Chondrocyte (in vitro differentiated cells): Measurements from ENCODE around the gene CNOT1. TPM values are rescaled to one million over a fixed set of nuclear protein-coding genes. Genes with fewer than 3 reads are reported as not detected.
"Not testable (repeated sequence)": the region's sequence is repeated elsewhere in the genome, so short reads cannot be mapped to it uniquely, and the experiment has no call there.

ENCODE experiments used
- DNase-seq: peaks from one replicate; pipeline ENCODE4 v3.0.0; 2021; ENCODE audit warnings: mixed read lengths, low spot score
- H3K27ac Mint-ChIP-seq: one replicate; pipeline ENCODE4 v1.8.0; 2021; ENCODE audit warnings: mild to moderate bottlenecking, moderate library complexity, mixed read lengths; ENCODE audit not compliant: unreplicated experiment
- H3K27me3 Mint-ChIP-seq: 2 replicates; pipeline ENCODE4 v1.8.0; 2021; ENCODE audit warnings: low read depth, mixed read lengths
- H3K36me3 Mint-ChIP-seq: 2 replicates; pipeline ENCODE4 v1.8.0; 2021; ENCODE audit warnings: low read depth, mixed read lengths
- H3K4me1 Mint-ChIP-seq: 2 replicates; pipeline ENCODE4 v1.8.0; 2021; ENCODE audit warnings: low read depth, mild to moderate bottlenecking, mixed read lengths
- H3K4me3 Mint-ChIP-seq: one replicate; pipeline ENCODE4 v1.8.0; 2021; ENCODE audit warnings: mild to moderate bottlenecking, moderate library complexity, mixed read lengths; ENCODE audit not compliant: unreplicated experiment
- H3K9me3 Mint-ChIP-seq: 2 replicates; pipeline ENCODE4 v1.8.0; 2021; ENCODE audit warnings: low read depth, mixed read lengths
- total RNA-seq: library from RNA; stranded (reverse); gene quantifications from 3 replicates; pipeline ENCODE4 v1.2.1, GENCODE V29; 2021
- TF ChIP-seq, protein P1 (sequence below): fragments of 200-600 bp; sonication (generic); IDR thresholded peaks from 2 replicates; pipeline ENCODE4 v1.5.0; 2021; ENCODE audit warnings: antibody characterized with exemption, mild to moderate bottlenecking, moderate library complexity

CNOT1 gene
- total RNA-seq, 1 donor from 2014 or later, result 89.3 TPM

DNA sequence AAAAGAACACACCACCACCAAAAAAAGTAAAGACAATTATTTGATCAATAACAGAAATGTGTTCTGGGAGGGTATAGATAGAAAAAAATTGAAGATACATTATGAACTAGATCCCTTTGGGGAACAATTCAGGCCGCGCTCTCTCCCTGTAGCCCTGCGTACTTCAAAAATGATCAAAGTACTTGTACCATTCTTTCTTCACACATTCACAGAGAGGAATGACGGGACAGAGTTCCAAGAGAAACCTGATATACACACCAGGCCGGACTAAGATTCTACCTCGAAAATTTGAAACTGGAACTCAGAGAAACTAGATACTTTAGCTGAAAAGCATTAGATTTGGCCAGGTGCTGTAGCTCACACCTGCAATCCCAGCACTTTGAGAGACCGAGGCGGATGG lies 50.0 kb downstream of the CNOT1 start:
- no peaks in the 10 kb centered on the region for H3K9me3 Mint-ChIP-seq
- H3K36me3 Mint-ChIP-seq, result peaks cover 39% of the 10 kb centered on the region
- H3K4me3 Mint-ChIP-seq, result no peak overlapping the region
- no peak for DNase-seq
- no peak overlapping the region for H3K27ac Mint-ChIP-seq
- H3K27me3 Mint-ChIP-seq, result no peaks in the 10 kb centered on the region
- TF ChIP-seq, protein P1, sequence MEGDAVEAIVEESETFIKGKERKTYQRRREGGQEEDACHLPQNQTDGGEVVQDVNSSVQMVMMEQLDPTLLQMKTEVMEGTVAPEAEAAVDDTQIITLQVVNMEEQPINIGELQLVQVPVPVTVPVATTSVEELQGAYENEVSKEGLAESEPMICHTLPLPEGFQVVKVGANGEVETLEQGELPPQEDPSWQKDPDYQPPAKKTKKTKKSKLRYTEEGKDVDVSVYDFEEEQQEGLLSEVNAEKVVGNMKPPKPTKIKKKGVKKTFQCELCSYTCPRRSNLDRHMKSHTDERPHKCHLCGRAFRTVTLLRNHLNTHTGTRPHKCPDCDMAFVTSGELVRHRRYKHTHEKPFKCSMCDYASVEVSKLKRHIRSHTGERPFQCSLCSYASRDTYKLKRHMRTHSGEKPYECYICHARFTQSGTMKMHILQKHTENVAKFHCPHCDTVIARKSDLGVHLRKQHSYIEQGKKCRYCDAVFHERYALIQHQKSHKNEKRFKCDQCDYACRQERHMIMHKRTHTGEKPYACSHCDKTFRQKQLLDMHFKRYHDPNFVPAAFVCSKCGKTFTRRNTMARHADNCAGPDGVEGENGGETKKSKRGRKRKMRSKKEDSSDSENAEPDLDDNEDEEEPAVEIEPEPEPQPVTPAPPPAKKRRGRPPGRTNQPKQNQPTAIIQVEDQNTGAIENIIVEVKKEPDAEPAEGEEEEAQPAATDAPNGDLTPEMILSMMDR, result no peak
- no peaks in the 10 kb centered on the region for H3K4me1 Mint-ChIP-seq

DNA sequence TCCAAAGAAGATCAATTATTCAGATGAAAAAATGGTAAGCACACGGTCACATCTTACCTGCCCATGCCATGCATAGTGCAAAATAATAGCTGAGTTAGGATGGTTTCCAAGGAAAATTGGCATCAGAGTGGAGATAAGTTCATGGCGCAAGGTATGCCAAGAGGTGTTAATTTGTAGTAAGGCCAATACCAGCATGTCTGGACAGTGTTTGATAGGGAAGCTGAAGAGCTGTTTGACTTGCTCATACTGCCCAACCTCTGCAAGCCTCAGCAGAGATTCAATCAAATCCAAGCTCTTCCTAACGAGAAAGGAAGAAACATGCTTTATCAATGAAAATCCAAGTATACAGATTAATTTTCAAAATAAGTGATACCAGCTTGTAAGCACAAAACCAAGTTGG lies 51.0 kb downstream of the CNOT1 start:
- TF ChIP-seq, protein P1, result no peak
- Mint-ChIP-seq H3K36me3 (peaks cover 46% of the 10 kb centered on the region), H3K27ac (no peak overlapping the region), H3K4me1 (no peaks in the 10 kb centered on the region), H3K27me3 (no peaks in the 10 kb centered on the region), H3K9me3 (no peaks in the 10 kb centered on the region), H3K4me3 (no peak overlapping the region)
- DNase-seq, result no peak

DNA sequence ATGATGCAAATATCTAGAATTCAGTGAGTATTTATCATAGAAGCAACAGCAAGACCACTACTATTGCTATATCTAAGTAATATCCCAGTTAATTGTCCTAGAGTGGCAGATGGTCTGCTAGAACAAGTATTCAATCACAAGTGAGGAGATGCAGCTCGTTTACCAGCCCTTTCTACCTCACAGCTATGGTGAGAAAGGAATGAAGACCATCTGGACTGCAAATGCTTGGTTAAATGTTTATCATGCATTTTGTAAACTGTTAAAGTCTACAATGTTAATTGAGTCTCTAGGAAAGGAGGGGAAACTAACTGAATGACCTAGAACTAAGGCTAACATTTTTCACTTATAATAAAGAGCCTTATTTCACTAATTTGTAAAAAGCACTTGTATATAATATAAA lies 52.5 kb downstream of the CNOT1 start:
- Mint-ChIP-seq H3K27ac (no peak overlapping the region), H3K36me3 (peaks cover 39% of the 10 kb centered on the region), H3K4me1 (no peaks in the 10 kb centered on the region), H3K27me3 (no peaks in the 10 kb centered on the region), H3K4me3 (no peak overlapping the region), H3K9me3 (no peaks in the 10 kb centered on the region)
- TF ChIP-seq, protein P1, result no peak
- no peak for DNase-seq

DNA sequence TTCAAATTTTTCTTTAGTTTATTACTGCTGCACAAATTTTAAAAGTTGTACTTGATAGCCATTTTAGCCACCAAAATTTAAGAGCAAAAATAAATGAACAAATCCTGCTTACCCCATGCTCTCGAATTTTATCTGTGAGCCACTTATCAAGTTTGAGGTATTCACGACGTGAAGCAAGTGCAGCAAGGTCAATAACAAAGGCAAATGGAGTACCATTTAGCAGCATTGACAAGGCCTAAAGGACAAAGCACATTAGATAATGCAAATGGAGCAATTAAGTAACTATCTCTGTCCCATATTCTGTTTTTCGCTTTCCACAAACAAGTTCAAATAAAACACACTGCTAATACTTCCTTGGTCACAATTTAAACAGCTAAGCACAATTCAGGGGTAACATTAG lies 54.7 kb downstream of the CNOT1 start:
- H3K4me3 Mint-ChIP-seq, result no peak overlapping the region
- no peaks in the 10 kb centered on the region for H3K27me3 Mint-ChIP-seq
- peaks cover 39% of the 10 kb centered on the region for H3K36me3 Mint-ChIP-seq
- H3K27ac Mint-ChIP-seq, result no peak overlapping the region
- DNase-seq, result no peak
- TF ChIP-seq, protein P1, result no peak
- H3K9me3 Mint-ChIP-seq, result no peaks in the 10 kb centered on the region
- no peaks in the 10 kb centered on the region for H3K4me1 Mint-ChIP-seq

DNA sequence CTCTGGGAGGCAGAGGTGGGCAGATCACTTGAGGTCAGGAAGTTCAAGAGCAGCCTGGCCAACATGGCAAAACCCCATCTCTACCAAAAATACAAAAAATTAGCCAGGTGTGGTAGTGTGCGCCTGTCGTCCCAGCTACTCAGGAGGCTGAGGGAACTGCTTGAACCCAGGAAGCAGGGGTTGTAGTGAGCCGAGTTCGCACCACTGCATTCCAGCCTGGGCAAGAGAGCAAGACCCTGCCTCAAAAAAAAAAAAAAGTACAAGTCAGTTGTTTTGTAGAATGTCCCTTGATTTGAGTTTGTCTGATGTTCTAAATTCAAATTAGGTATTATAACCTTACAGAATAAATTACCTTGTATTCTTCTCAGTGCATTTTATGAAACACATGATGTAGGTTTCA lies 63.9 kb downstream of the CNOT1 start:
- not testable (repeated sequence) for DNase-seq, H3K27me3 Mint-ChIP-seq, H3K27ac Mint-ChIP-seq, H3K4me3 Mint-ChIP-seq, H3K9me3 Mint-ChIP-seq, H3K4me1 Mint-ChIP-seq
- peaks cover 25% of the 10 kb centered on the region for H3K36me3 Mint-ChIP-seq

DNA sequence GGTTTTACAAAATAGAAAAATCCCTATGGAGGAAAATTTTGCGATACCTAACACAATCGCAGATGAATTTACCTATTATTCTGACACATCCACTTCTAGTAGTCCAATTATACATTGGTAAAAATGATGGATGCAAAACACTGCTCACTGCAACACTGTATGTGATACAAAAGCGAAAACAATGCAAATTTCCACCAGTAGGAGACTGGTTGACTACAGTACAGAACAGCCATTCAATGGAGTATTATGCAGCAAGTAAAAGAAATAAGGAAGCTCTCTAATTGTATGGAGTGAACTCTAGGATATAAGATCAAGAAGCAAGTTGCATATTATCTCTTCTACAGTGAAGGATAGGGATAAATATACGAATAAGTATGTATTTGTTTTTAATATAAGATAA lies 65.9 kb downstream of the CNOT1 start:
- DNase-seq, result no peak
- TF ChIP-seq, protein P1, result no peak
- H3K27me3 Mint-ChIP-seq, result no peaks in the 10 kb centered on the region
- no peak overlapping the region for H3K4me3 Mint-ChIP-seq
- peaks cover 17% of the 10 kb centered on the region for H3K36me3 Mint-ChIP-seq
- H3K4me1 Mint-ChIP-seq, result no peaks in the 10 kb centered on the region
- H3K9me3 Mint-ChIP-seq, result no peaks in the 10 kb centered on the region
- H3K27ac Mint-ChIP-seq, result no peak overlapping the region
